Osteoblast (primary cell): ENCODE data around the gene SLC35G3. TPM values are rescaled to one million over a fixed set of nuclear protein-coding genes. Genes with fewer than 3 reads are reported as not detected.
"Not testable (repeated sequence)": the region's sequence is repeated elsewhere in the genome, so short reads cannot be mapped to it uniquely, and the experiment has no call there.

Source experiments
- DNase-seq: peaks from one replicate; pipeline ENCODE4 v3.0.0; 2011; ENCODE audit warnings: low spot score, mixed read lengths; ENCODE audit not compliant: insufficient read length; ENCODE audit errors: missing footprints
- H2AFZ ChIP-seq: 2 replicates; pipeline ENCODE4 v1.6.0; 2011; ENCODE audit warnings: mild to moderate bottlenecking, low read length
- H3K27ac ChIP-seq: 2 replicates; pipeline ENCODE4 v1.5.1; 2011; ENCODE audit warnings: mild to moderate bottlenecking, low read depth, low read length, moderate library complexity
- H3K27me3 ChIP-seq: 2 replicates; pipeline ENCODE4 v1.6.0; 2012; ENCODE audit warnings: mild to moderate bottlenecking, control low read depth, inconsistent platforms, low read length, moderate library complexity; ENCODE audit not compliant: insufficient read depth
- H3K36me3 ChIP-seq: 2 replicates; pipeline ENCODE4 v1.5.1; 2011; ENCODE audit warnings: mild to moderate bottlenecking, low read length, control low read depth, moderate library complexity; ENCODE audit not compliant: insufficient read depth
- H3K4me1 ChIP-seq: 2 replicates; pipeline ENCODE4 v1.5.1; 2011; ENCODE audit warnings: mild to moderate bottlenecking, low read length, control low read depth, moderate library complexity; ENCODE audit not compliant: insufficient read depth
- H3K4me2 ChIP-seq: 2 replicates; pipeline ENCODE4 v1.6.0; 2011; ENCODE audit warnings: mild to moderate bottlenecking, low read length; ENCODE audit not compliant: insufficient read depth
- H3K4me3 ChIP-seq: fragments of 200-600 bp; sonication (generic); 3 replicates; pipeline ENCODE4 v1.5.1; 2012; ENCODE audit warnings: mild to moderate bottlenecking, low read length, inconsistent platforms; ENCODE audit not compliant: insufficient read depth
- H3K79me2 ChIP-seq: 2 replicates; pipeline ENCODE4 v1.6.0; 2012; ENCODE audit warnings: mild to moderate bottlenecking, low read length, control low read depth, inconsistent platforms; ENCODE audit not compliant: insufficient read depth
- H3K9me3 ChIP-seq: 2 replicates; pipeline ENCODE4 v1.5.1; 2011; ENCODE audit warnings: low read depth, low read length, control low read depth
- H4K20me1 ChIP-seq: 2 replicates; pipeline ENCODE4 v1.6.0; 2012; ENCODE audit warnings: mild to moderate bottlenecking, low read length, control low read depth; ENCODE audit not compliant: insufficient read depth
- CTCF ChIP-seq: IDR thresholded peaks from 2 replicates; pipeline ENCODE4 v1.5.1; 2011; ENCODE audit warnings: mild to moderate bottlenecking, low read depth, low read length, moderate library complexity; ENCODE audit errors: extremely low read depth
- total RNA-seq: library from RNA; depleted of rRNA; stranded (reverse); fragments of >200 nt; gene quantifications from 2 replicates; pipeline ENCODE4 v1.2.3, GENCODE V29; 2012

SLC35G3 gene
- total RNA-seq, 1 donor: not detected

DNA sequence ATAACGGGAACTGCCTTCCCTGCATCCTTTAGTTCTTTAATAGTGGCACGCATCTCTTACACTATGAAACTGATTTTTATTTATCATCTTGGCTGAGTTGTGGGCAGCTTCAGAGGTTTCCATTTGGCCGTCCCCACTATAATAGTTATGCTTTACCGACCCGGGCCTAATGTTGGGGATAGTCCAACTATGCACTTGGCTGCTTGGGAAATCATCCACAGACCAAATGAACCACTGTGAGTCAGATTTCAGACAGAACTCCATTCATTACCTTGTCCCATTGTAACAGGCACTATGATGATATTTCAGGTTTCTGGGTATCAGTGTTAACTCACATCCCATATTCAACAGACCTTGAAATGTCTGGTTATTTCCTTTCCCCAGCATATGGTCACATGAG, 42.6 kb upstream of the SLC35G3 start:
- H3K4me1 ChIP-seq: peaks cover 13% of the 10 kb centered on the region
- no peak overlapping the region for H3K4me2 ChIP-seq
- H3K27me3 ChIP-seq: no peaks in the 10 kb centered on the region
- no peak overlapping the region for H2AFZ ChIP-seq
- no peaks in the 10 kb centered on the region for H4K20me1 ChIP-seq
- TF ChIP-seq CTCF: no peak
- H3K9me3 ChIP-seq: no peaks in the 10 kb centered on the region
- no peak overlapping the region for H3K27ac ChIP-seq
- DNase-seq: no peak
- no peaks in the 10 kb centered on the region for H3K36me3 ChIP-seq
- H3K4me3 ChIP-seq: no peak overlapping the region
- peaks cover 3% of the 10 kb centered on the region for H3K79me2 ChIP-seq

- Histone ChIP-seq H4K20me1 (no peaks in the 10 kb centered on the region), H3K79me2 (no peaks in the 10 kb centered on the region), H3K27me3 (no peaks in the 10 kb centered on the region), H3K36me3 (no peaks in the 10 kb centered on the region), H3K4me3 (no peak overlapping the region), H3K27ac (no peak overlapping the region), H3K4me2 (no peak overlapping the region), H3K4me1 (peaks cover 12% of the 10 kb centered on the region), H3K9me3 (no peaks in the 10 kb centered on the region), H2AFZ (no peak overlapping the region)
- no peak for TF ChIP-seq CTCF
- DNase-seq: no peak
Measured at GRCh38 chr17:35235917-35236316, 41.7 kb upstream of the SLC35G3 start.

DNA sequence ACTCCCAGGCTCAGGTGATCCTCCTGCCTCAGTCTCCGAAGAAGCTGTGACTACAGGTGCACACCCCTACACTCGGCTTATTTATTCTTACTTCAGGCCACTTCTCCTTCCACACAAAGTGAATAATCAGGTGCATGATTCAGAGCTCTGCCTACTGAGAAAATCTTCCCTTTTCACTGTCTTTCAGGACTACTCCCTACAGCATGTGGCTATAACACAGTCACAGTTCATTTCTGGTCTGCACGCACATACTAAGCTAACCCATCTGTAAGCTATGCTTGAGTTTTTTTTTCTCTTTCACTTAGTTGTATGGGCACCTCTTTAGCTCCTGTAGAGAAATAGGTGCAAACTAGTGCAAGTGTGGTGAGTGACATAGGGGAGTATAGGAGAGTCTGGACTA, 41.1 kb upstream of the SLC35G3 start:
- H3K36me3 ChIP-seq: no peaks in the 10 kb centered on the region
- H3K4me2 ChIP-seq: no peak overlapping the region
- H3K4me1 ChIP-seq: peaks cover 12% of the 10 kb centered on the region
- H3K4me3 ChIP-seq: no peak overlapping the region
- H3K27ac ChIP-seq: no peak overlapping the region
- no peak overlapping the region for H2AFZ ChIP-seq
- H3K9me3 ChIP-seq: no peaks in the 10 kb centered on the region
- DNase-seq: no peak
- TF ChIP-seq CTCF: no peak
- H4K20me1 ChIP-seq: no peaks in the 10 kb centered on the region
- H3K27me3 ChIP-seq: no peaks in the 10 kb centered on the region
- H3K79me2 ChIP-seq: no peaks in the 10 kb centered on the region

DNA sequence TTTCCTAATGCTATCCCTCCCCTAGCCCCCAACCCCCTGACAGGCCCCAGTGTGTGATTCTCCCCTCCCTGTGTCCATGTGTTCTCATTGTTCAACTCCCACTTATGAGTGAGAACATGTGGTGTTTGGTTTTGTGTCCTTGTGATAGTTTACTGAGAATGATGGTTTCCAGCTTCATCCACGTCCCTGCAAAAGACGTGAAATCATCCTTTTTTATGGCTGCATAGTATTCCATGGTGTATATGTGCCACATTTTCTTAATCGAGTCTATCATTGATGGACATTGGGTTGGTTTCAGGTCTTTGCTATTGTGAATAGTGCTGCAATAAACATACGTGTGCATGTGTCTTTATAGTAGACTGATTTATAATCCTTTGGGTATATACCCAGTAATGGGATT, 40.1 kb upstream of the SLC35G3 start:
- H3K36me3 ChIP-seq, H3K9me3 ChIP-seq, H3K79me2 ChIP-seq, H3K27ac ChIP-seq, H4K20me1 ChIP-seq, DNase-seq, H2AFZ ChIP-seq, H3K4me2 ChIP-seq, H3K4me3 ChIP-seq, H3K27me3 ChIP-seq: not testable (repeated sequence)
- peaks cover 11% of the 10 kb centered on the region for H3K4me1 ChIP-seq

DNA sequence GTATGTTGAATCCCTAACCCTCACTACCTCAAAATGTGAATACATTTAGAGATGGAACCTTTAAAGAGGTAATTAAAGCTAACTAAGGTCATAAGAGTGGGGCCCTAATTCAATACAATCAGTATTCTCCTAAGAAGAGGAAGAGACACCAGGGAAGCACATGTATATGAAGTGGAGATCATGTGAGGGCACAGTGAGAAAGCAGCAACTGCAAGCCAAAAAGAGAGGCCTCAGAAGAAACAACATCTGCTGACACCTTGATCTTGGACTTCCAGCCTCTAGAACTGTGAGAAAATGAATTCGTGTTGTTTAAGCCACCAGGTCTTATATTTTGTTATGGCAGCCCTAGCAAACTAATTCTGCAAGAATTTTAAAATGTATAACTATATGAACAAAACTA, 35.4 kb upstream of the SLC35G3 start:
- TF ChIP-seq CTCF: no peak
- Histone ChIP-seq H3K4me1 (no peaks in the 10 kb centered on the region), H3K36me3 (no peaks in the 10 kb centered on the region), H3K9me3 (no peaks in the 10 kb centered on the region), H3K27ac (no peak overlapping the region), H3K79me2 (no peaks in the 10 kb centered on the region), H3K4me3 (no peak overlapping the region), H3K27me3 (peaks cover 7% of the 10 kb centered on the region), H3K4me2 (no peak overlapping the region), H4K20me1 (no peaks in the 10 kb centered on the region), H2AFZ (no peak overlapping the region)
- no peak for DNase-seq
